NCI-H146 (cell line): ENCODE results near the gene TSPAN31.

Source experiments
- DNase-seq: peaks from one replicate; lab custom pipeline; 2025; lab: John Stamatoyannopoulos, UW

The TSPAN31 gene

DNA sequence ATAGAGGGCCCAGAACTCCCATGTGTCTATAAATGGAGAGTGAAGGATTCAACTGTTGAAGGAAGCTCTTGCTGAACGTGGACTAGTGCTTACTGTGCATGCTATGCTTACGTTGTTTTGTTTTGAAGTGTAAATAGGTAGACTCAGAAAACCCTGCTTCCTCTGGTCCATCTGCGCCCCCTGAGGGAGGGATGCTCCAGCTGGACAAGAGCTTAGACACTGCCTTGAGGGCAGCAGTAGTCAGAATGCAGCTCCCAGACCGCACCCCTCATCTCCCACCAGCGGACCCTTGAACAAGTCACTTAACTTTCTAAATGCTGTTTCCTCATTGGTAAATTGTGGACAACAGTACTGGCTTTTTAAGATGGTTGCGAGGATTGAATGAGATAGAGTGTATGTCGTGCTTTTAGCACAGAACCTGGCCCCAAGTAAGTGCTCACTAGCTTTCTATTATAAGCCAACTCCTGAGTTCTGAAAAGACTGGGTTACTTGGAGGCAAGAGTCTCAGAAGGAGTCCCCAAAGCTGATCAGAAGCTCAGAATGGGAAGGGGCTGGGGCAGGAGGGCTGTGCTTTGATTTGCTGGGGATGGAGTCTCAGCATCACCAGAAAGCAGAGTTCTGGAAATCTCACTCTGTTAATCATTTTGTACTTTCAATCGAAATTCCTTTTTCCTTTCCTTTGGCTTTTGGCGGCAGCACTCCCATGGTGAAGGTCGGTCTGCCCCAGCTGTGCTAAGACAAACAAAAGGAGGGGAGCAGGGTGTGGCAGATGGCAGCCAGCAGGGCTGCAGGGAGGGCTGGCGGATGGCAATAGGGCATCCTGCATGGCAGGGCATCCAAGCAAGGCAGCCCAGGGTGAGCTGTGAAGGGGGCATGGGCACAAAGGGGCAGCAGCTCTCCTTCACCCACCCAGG lies 21.9 kb upstream of the TSPAN31 start:
- peak; percentile 45 for DNase-seq

DNA sequence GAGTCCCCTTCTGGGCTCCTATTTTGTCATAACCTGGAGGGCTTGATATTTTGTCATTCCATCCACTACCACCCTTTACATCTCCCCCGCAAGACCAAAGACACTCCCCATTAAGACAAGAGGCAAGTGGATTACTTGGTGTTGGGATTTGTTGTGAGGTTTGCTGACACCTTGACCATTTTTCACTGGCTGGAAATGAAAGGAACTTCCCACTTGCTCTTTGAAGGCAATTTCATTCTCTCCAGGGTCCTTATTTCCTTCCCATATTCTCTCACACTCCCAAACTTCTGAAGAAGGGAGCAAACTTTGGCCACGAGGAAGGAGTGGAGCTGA lies 21.2 kb upstream of the TSPAN31 start:
- DNase-seq: no peak

DNA sequence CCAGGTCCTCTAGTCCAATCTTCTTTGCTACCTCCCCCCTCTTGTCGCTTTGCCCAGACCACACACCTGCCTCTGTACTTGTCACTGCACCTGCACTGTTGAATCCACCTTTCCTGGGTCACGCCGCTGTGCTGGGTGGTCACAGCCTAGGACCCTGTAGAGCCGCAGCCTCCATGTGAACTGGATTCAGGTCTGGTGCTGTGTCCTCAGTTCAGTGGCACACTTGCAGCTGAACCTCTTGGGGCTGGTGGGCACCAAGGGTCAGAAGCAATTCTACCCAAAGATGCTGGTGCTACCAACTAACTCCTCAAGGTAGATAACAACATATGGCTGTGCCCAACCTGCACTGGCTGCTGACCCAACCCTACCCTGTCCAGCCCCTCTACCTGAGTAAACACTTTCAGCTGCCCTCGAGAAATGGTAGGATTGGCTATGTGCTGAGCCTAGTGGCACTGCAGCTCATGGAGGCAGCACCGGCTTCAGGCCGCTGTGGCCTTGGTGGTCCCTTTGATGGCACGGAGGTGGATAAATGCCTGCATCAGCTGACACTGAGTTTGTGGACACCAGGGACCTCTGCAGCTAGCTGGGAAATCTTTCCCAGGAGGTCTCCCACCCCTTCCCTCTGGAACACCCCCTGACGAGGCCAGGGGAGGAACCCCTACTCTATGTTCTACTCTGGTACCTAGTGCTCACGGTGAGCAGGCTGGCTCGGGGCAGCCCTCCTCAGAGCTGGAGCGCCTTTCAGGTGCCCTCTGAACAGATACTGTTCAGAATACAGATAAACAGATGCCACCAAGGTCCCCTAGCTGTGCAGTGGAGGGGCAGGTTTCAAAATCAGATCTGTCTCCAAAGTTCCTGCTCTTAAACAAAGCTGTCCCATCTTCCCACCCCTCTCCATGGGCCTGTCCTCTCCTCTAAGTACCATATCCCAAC lies 20.6 kb upstream of the TSPAN31 start:
- peak; percentile 17 for DNase-seq

DNA sequence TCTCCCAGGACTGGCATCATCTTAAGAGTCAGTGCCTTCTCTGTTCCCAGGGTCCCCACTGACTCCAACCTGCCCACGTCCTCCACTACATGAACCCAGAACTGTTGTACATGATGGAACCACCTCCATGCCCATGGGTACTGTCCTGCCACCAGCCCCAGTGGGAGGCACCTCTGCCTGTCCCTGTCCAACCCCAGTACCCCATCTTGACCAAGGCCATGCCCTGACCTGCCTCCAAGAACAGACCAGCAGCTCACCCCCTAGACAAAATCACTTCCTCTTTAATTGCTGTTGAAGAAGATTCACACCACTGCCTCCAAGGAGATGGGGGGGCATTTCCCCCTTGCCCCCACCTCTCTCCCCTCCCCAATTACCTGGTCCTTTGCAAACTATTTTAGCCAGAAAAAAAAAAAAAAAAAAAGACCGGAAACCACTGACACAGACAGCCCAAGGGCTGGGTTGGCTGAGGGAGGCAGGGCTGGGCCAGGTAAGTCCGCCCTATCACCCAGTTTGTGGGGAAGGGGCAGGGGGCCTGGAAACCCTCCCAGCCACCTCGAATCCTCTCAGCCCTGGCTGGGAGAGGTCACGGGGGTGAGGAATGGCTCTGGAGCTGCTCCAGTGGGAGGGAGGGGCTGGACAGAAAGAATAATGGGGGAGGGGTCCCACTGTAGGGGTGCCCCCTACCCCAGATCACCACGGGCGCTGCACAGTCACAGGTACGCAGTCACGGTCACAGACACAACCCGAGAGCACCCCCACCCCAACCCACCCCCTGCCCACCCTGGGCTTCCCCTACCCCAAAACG lies 19.7 kb upstream of the TSPAN31 start:
- DNase-seq: no peak

DNA sequence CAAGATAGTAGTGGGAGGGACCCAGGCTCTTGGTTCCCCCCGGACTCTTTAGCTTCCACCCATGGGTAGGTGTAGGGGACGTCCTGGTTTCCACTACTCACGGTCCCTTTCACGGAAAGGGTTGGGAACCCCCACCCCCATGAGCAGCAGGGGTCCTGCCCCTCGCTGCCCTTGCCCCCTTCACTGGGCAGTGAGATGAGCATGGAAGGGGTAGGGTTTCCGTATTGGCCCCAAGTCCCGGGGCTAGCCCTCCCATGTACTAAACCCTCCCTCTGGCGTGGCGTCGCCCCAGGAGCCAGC lies 19.0 kb upstream of the TSPAN31 start:
- no peak for DNase-seq

DNA sequence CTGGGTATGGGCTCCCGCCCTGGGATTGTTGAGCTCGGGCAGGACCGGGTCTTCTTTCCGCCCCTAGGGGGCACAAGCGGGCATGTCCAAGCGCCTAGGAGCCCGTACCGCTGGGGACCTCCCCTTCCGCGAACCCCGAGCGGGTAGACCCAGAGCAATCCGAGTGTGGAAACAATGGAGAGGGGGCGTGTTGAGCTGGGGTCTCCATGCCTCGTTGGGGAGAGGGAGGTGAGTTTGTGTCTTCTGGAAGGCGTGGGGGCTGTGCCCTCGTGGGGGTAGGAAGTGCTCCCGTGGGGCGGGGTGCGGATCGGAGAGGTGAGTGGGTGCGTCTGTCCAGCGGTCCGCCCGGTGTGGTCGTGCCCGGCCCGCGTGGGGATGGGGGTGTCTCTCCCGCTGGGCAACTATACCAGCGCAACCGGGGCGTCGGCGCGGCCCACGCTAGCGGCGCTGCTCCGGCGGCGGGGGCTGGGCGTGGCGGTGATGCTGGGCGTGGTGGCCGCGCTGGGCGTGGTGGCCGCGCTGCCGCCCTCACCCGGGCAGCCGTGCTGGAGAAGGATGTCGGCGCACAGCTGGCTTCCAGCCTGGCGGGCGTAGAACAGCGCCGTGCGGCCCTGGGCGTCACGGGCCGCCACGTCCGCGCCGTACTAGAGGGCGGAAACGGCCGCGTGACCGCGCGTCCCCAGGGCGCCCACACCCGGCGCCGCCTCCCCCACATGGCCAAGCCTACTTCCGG lies 18.5 kb upstream of the TSPAN31 start:
- peak; percentile 91 for DNase-seq

DNA sequence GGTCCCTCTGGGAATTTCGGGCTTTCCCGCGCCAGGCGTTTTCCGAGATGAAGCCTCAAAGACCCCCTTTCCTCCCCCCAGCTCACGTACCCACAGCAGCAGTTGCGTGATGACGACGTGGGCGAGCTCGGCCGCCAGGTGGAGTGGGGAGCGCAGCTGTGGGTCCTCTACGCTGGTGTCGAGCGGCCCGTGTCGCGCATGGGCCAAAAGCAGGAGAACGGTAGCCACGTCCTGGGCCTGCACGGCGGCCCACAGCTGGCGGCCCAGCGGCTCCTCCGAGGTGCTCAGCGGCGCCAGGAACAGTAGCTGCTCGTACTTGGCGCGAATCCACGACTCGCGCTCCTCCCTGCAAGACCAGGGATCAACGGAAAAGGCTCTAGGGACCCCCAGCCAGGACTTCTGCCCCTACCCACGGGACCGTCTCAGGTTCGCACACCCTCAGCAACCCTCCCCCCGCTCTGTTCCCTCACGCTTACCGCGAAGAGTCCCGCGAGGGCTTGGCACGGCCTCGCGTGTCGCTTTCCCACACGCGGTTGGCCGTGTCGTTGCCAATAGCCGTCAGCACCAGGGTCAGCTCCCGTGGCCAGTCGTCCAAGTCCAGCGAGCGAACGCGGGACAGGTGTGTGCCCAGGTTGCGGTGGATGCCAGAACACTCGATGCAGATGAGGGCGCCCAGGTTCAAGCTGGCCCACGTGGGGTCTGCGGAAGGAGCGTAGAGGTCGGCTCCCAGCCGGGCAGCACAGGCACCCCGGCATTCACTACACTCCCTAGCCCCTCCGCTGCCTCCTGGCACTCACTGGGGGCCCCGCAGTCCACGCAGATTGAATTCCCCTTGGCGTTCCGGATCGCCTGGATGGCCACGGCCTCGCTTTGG lies 17.7 kb upstream of the TSPAN31 start:
- no peak for DNase-seq

DNA sequence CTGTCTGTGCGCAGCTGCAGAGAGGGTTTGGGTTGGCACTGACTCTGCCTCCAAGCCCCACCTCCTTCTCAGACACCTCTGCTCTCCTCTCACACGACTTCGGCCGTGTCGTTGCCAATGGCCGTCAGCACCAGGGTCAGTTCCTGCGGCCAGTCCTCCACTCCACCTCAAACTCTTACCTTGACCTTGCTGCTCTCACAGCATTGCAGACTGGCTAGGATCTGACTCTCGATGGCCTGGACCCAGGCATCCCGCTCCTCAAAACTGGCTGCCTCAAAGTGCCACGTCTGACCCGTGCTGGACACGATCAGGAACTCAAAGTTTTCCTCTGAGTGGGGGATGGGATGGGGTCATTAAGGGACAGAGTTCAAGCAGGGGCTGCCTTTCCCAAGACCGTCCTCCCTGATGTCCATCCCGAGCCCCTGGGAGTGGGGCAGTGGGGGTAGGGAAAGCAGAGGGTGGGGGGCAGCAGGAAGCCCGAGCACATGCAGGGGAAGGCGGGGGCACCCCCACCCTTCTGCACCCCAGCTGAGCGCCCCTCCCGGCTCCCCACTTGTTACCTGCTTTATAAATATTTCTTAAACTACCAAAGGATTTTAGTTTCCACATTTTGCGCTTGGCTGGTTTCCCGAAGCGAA lies 17.0 kb upstream of the TSPAN31 start:
- DNase-seq: no peak

DNA sequence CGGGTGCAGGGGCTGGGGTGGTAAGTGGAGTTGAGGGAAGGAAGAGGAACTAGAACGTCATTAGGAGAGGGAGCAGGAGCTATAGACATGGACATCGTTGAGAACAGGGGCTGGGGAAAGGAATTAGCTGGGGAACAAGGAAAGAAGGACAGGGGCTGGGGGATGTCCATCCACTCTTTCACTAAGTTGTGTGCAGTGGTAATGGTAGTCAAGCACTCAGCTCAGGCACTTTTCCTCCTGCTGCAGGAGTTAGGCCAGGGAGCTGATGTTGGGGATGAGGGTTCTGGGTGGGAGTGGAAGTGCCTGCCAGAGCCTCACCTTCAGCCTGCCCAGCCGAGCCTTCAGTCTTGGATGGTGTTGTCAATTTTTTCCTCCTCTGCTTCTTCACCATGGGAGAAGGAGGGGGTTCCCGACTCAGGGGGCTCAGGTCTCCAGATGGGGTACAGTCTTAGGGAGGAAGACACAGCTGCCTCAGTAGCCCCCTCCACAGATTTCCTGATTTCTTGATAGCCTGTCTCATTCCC lies 15.5 kb upstream of the TSPAN31 start:
- DNase-seq: no peak

DNA sequence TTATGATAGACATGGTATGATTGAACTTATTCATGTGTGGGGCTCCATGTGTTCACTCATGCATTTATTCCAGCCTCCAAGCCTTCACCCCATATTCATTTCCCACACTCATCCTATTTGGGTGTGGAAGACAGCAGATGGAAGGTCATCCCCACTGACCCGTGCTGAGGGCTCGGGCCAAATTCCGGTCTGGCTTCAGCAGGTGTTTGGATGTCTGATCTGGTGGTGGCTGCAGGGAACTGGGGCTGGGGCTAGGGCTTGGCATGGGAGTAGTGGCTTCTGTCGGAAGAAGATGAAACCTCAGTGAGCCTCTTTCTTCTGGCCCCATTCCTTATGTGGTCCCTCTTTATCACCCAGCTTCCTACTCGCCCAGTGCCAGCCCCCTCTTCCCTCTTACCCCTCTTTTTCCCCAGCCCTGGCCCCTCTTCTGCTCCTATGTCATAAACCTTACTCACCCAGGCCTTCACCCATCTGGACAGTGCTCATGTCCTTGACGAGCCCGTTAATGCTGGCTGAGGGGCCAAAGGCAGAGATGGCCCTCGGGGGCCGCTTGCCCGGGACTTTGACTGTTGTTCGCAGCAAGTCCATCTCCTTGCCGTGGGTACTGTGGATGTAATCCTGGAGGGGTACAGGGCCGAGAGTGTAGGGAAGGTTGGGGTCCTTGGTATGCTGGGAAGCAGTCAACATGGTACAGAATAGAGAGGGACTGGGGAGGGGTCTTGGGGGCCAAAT lies 14.3 kb upstream of the TSPAN31 start:
- DNase-seq: no peak

DNA sequence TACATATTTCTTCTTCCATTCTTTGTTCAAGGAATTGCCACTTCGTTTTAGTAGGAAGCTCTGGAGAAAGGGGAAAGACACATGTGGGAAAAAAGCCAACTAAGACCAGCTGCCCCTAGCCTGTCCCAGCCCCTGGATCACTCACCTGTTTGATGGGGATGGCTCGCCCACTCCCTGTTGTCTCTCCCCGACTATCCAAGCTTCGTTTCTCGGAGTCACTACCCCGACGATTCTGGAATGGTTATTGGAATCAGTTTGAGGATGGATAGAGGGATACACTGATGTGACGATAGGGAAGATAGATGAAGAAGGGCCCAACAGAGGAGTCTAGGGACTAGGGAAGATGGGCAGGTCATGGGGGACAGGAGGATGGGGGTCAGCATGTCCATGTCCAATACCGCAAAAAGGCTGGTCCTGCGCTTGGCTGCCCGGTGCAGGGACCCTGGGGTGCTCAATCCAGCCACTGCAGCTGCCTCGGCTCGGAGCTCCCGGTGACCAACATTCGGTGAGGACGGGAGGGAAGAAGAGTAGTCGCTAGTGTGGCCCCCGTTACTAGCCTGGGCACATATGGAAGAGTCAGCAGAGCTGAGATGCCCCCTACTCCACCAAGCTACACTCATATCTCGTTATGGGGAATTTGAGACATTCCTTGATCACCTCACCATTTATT lies 13.3 kb upstream of the TSPAN31 start:
- DNase-seq: no peak

DNA sequence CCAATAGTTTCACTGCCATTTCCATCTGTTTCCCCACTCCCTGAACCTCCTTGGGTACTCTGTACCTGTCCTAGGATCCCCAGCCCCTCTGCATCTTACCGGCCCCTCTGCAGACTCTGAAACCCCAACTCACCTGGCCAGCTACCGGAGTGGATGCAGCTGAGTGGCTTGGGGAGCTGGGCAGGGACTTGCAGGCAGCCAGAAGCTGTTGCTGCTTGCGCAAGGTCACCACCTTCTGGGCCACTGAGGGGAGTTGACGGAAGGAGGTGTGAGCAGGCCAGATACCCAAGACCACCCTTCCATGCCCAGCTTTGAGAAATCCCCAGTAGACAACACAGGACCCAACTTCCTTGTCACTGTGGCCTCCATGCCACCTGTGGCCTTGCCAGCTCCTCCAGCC lies 12.6 kb upstream of the TSPAN31 start:
- DNase-seq: no peak

DNA sequence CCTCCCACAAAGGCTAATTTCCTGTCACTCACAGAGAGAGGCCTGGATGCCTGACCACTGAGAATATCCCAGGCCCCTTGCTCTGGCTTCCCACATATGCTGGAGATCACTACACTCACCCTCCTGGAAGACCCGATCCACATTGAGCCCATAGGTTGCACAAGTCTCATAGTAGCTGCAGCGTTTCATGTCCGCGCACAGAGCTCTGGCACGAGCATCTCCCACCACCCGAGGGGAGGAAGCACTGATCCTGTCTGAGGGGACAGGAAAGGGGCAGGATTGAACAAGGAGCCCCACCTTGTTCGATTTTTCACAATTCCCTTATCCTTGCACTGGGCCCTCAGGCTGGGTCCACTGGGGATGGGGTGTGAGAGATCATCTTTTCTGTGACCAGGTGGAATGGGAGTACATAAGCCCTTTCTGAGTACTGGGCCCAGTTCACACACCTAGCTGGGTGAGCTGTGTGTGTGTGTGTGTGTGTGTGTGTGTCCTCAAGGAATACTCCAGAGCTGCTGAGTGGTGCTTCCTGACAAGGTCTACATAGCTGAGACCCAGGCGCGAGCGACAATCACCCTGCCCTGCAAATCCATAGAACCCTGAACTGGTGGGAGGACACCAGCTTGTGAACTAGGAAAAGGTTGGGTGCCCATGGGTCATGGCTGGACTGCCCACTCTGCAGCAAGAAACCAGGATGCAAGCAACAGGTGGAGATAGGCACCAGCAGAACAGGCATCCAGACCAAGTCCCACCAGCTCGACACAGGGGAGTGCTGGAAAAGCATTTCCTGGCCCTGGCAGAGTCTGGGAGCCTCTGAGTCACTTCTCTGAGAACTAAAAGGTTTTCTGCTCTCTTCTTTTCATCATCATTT lies 11.9 kb upstream of the TSPAN31 start:
- DNase-seq: no peak

DNA sequence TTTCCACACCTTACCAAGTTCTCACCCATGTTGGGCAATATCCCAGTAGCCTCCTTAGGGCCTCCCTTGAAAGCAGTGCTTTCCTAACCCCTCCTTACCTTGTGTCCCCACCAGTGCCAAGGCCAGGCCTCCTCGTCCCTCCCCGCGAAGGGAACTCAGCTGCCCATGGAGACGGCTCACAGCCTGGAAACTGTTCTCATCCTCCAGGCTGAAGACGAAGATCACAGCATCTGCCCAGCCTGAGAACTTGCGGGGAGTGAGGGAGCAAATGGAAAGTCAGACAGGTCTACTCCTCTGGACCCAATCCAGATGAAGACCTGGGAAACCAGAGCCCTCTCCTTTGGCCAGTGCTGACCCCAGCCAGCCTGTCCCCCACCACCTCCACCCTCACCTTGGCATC lies 10.9 kb upstream of the TSPAN31 start:
- DNase-seq: no peak

DNA sequence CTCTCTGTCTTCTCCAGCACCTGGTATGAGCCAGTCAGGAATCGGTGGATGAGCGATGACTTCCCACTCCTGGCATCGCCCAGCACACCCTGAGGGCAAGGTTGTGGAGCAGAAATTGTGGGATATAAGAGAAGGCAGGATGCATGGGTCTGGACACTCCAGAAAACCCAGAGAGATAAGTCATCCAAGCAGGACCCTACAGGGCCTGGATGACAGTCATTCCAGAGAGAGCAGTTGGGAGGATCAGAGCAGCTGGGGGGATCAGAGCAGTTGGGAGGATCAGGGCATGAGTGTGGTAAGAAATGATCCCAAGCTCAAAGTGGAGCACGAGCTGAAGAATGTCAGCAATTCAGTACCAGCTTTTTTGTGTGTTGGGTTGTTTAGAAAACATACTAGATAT lies 10.2 kb upstream of the TSPAN31 start:
- DNase-seq: no peak

DNA sequence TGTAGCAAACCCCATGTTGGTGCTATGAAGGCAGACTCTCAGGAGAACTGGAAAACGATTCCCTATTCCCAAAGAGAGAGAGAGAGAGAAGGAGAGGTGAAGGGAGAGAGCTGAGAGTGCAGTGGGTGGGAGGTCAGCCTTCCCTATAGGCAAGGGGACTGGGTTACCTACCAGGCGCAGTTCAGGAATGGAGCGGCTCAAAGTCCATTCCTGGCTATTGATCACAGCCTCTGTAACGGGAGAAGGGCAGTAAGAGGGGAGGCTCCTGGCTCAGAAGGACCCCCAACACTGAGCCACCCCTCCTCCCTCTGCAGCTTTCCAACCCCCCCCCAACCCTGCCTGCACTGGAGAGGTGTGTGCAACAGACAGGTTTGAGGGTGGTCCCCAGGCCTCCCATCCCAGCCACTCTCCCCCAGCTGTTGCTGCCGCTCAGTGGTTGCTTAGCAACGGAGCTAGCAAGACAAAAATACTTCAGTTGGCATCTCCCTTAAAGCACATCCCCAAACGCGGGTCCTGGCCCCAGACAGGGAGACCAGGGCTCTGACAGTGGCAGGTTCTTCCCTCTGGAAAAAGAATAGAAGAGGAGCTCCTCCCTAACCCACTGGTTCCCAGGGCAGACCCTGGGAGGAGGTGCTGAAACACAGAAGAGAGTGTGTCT lies 9.5 kb upstream of the TSPAN31 start:
- DNase-seq: no peak
